Caco-2 (cell line): Measurements from ENCODE around the gene CPO. TPM values are rescaled to one million over a fixed set of nuclear protein-coding genes. Genes with fewer than 3 reads are reported as not detected.

Experiments
- BruUV-seq: library from RNA; stranded (reverse); fragments of 400-500 nt; replicated peaks from 2 replicates; lab custom pipeline; 2021; lab: Mats Ljungman, UMichigan
- CTCF ChIA-PET: fragments of 300-600 bp; sonication (Branson Sonifier 250); formaldehyde crosslinking; loops from one replicate; lab custom pipeline; 2022; ENCODE audit warnings: antibody characterized with exemption; lab: Charles Lee
- POLR2A ChIA-PET: fragments of 300-600 bp; sonication (Branson Sonifier 250); formaldehyde crosslinking; loops from one replicate; lab custom pipeline; 2022; ENCODE audit warnings: antibody characterized with exemption; lab: Charles Lee
- DNase-seq, 2 experiments: peaks; one replicate each; pipeline versions ENCODE4 v3.0.0 to v3.0.0-alpha.2; 2020 to 2022
- H3K27me3 ChIP-seq: replicated peaks from 2 replicates; pipeline ENCODE4 v1.6.0; 2011; ENCODE audit warnings: low read length; ENCODE audit not compliant: control insufficient read depth, insufficient read depth
- H3K36me3 ChIP-seq: 2 replicates; pipeline ENCODE4 v1.5.1; 2011; ENCODE audit warnings: low read length; ENCODE audit not compliant: control insufficient read depth, insufficient read depth
- H3K4me1 ChIP-seq: fragments of 250-450 bp; sonication (Bioruptor Pico); 2 replicates; pipeline ENCODE4 v1.5.1; 2020; ENCODE audit warnings: mild to moderate bottlenecking
- H3K4me3 ChIP-seq: 2 replicates; pipeline ENCODE4 v1.5.1; 2011; ENCODE audit warnings: low read depth, mild to moderate bottlenecking, control low read depth, low read length
- H3K9me3 ChIP-seq: fragments of 250-450 bp; sonication (Bioruptor Pico); 2 replicates; pipeline ENCODE4 v1.5.1; 2020; ENCODE audit warnings: mild to moderate bottlenecking, moderate library complexity
- H3K27ac Mint-ChIP-seq: one replicate; pipeline ENCODE4 v1.8.0; 2022; ENCODE audit warnings: mixed read lengths; ENCODE audit not compliant: unreplicated experiment
- H3K27me3 Mint-ChIP-seq: one replicate; pipeline ENCODE4 v1.8.0; 2022; ENCODE audit warnings: mixed read lengths; ENCODE audit not compliant: insufficient read depth, unreplicated experiment
- H3K36me3 Mint-ChIP-seq: one replicate; pipeline ENCODE4 v1.8.0; 2022; ENCODE audit warnings: mild to moderate bottlenecking, mixed read lengths; ENCODE audit not compliant: insufficient read depth, unreplicated experiment
- H3K4me1 Mint-ChIP-seq: one replicate; pipeline ENCODE4 v1.8.0; 2022; ENCODE audit warnings: low read depth, mixed read lengths; ENCODE audit not compliant: unreplicated experiment
- H3K4me3 Mint-ChIP-seq: one replicate; pipeline ENCODE4 v1.8.0; 2022; ENCODE audit warnings: mild to moderate bottlenecking, moderate library complexity, mixed read lengths; ENCODE audit not compliant: unreplicated experiment
- H3K9me3 Mint-ChIP-seq: one replicate; pipeline ENCODE4 v1.8.0; 2022; ENCODE audit warnings: mixed read lengths; ENCODE audit not compliant: unreplicated experiment
- CTCF ChIP-seq, 2 experiments: fragments of 200-600 bp in 1 of 2; IDR thresholded peaks; 1 replicate in 1 of 2; 2 replicates in 1 of 2; pipeline versions ENCODE4 v1.5.1 to v1.8.0; 2011 to 2022; ENCODE audit warnings: antibody characterized with exemption in 1 of 2, control low read depth in 1 of 2, inconsistent platforms in 1 of 2, low read depth in 1 of 2, low read length in 1 of 2, mild to moderate bottlenecking in 1 of 2, moderate library complexity in 1 of 2; ENCODE audit not compliant: insufficient read depth in 1 of 2, severe bottlenecking in 1 of 2, unreplicated experiment in 1 of 2
- intact Hi-C: fragments of 100-400 bp; cut with micrococcal nuclease; formaldehyde crosslinking; loops from one replicate; pipeline ENCODE4 v1.10.0; 2022; ENCODE audit not compliant: unreplicated experiment
- total RNA-seq: library from RNA; stranded (reverse); gene quantifications from 2 replicates; pipeline ENCODE4 v1.2.3, GENCODE V29; 2022

Gene CPO
- total RNA-seq, 1 experiment from 2014 or later = not detected

- Mint-ChIP-seq H3K4me1 (no peaks in the 10 kb centered on the region), H3K27ac (no peak overlapping the region), H3K4me3 (no peak overlapping the region), H3K36me3 (no peaks in the 10 kb centered on the region), H3K27me3 (peaks cover 17% of the 10 kb centered on the region), H3K9me3 (no peaks in the 10 kb centered on the region)
- no peak for DNase-seq
- intact Hi-C loops = no loop called here
- no peaks in the 10 kb centered on the region for H3K4me1 ChIP-seq
- no peak for TF ChIP-seq CTCF (IDR thresholded peaks at IDR 0.05; ENCODE audit: insufficient read depth in 1 of 2, low read depth in 1 of 2, low read length in 1 of 2, severe bottlenecking in 1 of 2, unreplicated experiment in 1 of 2)
- H3K27me3 ChIP-seq = no peaks in the 10 kb centered on the region; the same call in 1 of the 2 replicates
- no peaks in the 10 kb centered on the region for H3K9me3 ChIP-seq
- ChIA-PET CTCF (no interaction called here), POLR2A (no interaction called here)
- H3K36me3 ChIP-seq = no peaks in the 10 kb centered on the region
- no peak overlapping the region for H3K4me3 ChIP-seq
- BruUV-seq = no TSS peak
Measured at GRCh38 chr2:206920951-206921350, 18.4 kb upstream of the CPO start.

- H3K27ac Mint-ChIP-seq = no peak overlapping the region
- H3K36me3 Mint-ChIP-seq = no peaks in the 10 kb centered on the region
- no peak overlapping the region for H3K4me3 Mint-ChIP-seq
- H3K4me3 ChIP-seq = no peak overlapping the region
- TF ChIP-seq CTCF (IDR thresholded peaks at IDR 0.05; ENCODE audit: insufficient read depth in 1 of 2, low read depth in 1 of 2, low read length in 1 of 2, severe bottlenecking in 1 of 2, unreplicated experiment in 1 of 2) = no peak
- no peaks in the 10 kb centered on the region for H3K9me3 ChIP-seq
- no TSS peak for BruUV-seq
- CTCF ChIA-PET = no interaction called here
- no peaks in the 10 kb centered on the region; the same call in 1 of the 2 replicates for H3K27me3 ChIP-seq
- H3K4me1 ChIP-seq = no peaks in the 10 kb centered on the region
- peaks cover 17% of the 10 kb centered on the region for H3K27me3 Mint-ChIP-seq
- H3K36me3 ChIP-seq = no peaks in the 10 kb centered on the region
- H3K9me3 Mint-ChIP-seq = no peaks in the 10 kb centered on the region
- no peak for DNase-seq
- intact Hi-C loops = no loop called here
- POLR2A ChIA-PET = no interaction called here
- no peaks in the 10 kb centered on the region for H3K4me1 Mint-ChIP-seq
Measured at GRCh38 chr2:206921529-206921928, 17.8 kb upstream of the CPO start.

GRCh38 chr2:206935991-206936842 lies 3.1 kb upstream of the CPO start:
- peaks cover 6% of the 10 kb centered on the region for H3K27me3 Mint-ChIP-seq
- no TSS peak for BruUV-seq
- Histone ChIP-seq H3K27me3 (no peaks in the 10 kb centered on the region), H3K4me3 (no peak overlapping the region), H3K36me3 (no peaks in the 10 kb centered on the region), H3K4me1 (no peaks in the 10 kb centered on the region), H3K9me3 (no peaks in the 10 kb centered on the region; the same call in 1 of the 2 replicates)
- H3K36me3 Mint-ChIP-seq = no peaks in the 10 kb centered on the region
- H3K4me1 Mint-ChIP-seq = no peaks in the 10 kb centered on the region
- ChIA-PET CTCF (no interaction called here), POLR2A (no interaction called here)
- DNase-seq = no peak
- no peak overlapping the region for H3K4me3 Mint-ChIP-seq
- no peak overlapping the region for H3K27ac Mint-ChIP-seq
- no peak for TF ChIP-seq CTCF (IDR thresholded peaks at IDR 0.05; ENCODE audit: insufficient read depth in 1 of 2, low read depth in 1 of 2, low read length in 1 of 2, severe bottlenecking in 1 of 2, unreplicated experiment in 1 of 2)
- intact Hi-C loops = no loop called here
- no peaks in the 10 kb centered on the region for H3K9me3 Mint-ChIP-seq
